HCT116 (cell line): Measurements from ENCODE around the gene TAS2R20. TPM values are rescaled to one million over a fixed set of nuclear protein-coding genes. Genes with fewer than 3 reads are reported as not detected.

Experiments used
- ATAC-seq: fragments of 200-7000 bp; cut with Tn5 transposase; 2 replicates; pipeline ENCODE4 v1.9.1; 2020; ENCODE audit warnings: mild to moderate bottlenecking, moderate library complexity
- BruUV-seq: library from RNA; stranded (reverse); fragments of 400-500 nt; replicated peaks from 2 replicates; lab custom pipeline; 2021; lab: Mats Ljungman, UMichigan
- CTCF ChIA-PET: fragments of 300-600 bp; sonication (Branson Sonifier 250); formaldehyde crosslinking; loops from one replicate; lab custom pipeline; 2021; ENCODE audit warnings: antibody characterized with exemption; lab: Charles Lee
- POLR2A ChIA-PET: fragments of 300-600, 350-600 bp; sonication (Branson Sonifier 250); formaldehyde crosslinking; loops from one replicate; lab custom pipeline; 2021; ENCODE audit warnings: antibody characterized with exemption; lab: Charles Lee
- RAD21 ChIA-PET, 2 experiments: fragments of 300-600 bp; sonication (Branson Sonifier 250); formaldehyde crosslinking; loops; one replicate each; lab custom pipeline; 2023; ENCODE audit warnings: low total read pairs in 2 of 2; ENCODE audit not compliant: uncharacterized antibody in 2 of 2, unreplicated experiment in 2 of 2, low non-redundant PET in 1 of 2; lab: Charles Lee
- DNase-seq: peaks from one replicate; pipeline ENCODE4 v3.0.0-alpha.2; 2010; ENCODE audit warnings: low read depth, low spot score
- H2AFZ ChIP-seq: fragments of 200-600 bp; shearing (Covaris generic), sonication (generic); 2 replicates; pipeline ENCODE4 v1.6.1; 2017; ENCODE audit warnings: low read depth, mixed run types, mixed read lengths, antibody characterized with exemption, low read length; ENCODE audit not compliant: poor library complexity, severe bottlenecking
- H3K27ac ChIP-seq: 2 replicates; pipeline ENCODE4 v1.5.1; 2012; ENCODE audit warnings: low read depth, low read length
- H3K27me3 ChIP-seq: fragments of 200-600 bp; sonication (generic); 2 replicates; pipeline ENCODE4 v1.6.1; 2016; ENCODE audit warnings: mixed run types, low read length, mixed read lengths; ENCODE audit not compliant: insufficient read depth
- H3K36me3 ChIP-seq, 2 experiments: fragments of 200-500 bp in 1 of 2; fragments of 200-600 bp in 1 of 2; sonication (Bioruptor generic) in 1 of 2; sonication (generic) in 1 of 2; 2 replicates each; pipeline versions ENCODE4 v1.5.1 to v1.6.1; 2014 to 2016; ENCODE audit warnings: low read length in 2 of 2, inconsistent platforms in 1 of 2, mixed read lengths in 1 of 2, mixed run types in 1 of 2; ENCODE audit not compliant: insufficient read depth in 2 of 2, control insufficient read depth in 1 of 2
- H3K4me1 ChIP-seq, 2 experiments: fragments of 200-600 bp in 1 of 2; sonication (generic) in 1 of 2; 2 replicates each; pipeline versions ENCODE4 v1.5.1 to v1.6.1; 2012 to 2017; ENCODE audit warnings: low read length in 2 of 2, inconsistent platforms in 1 of 2, mild to moderate bottlenecking in 1 of 2, mixed read lengths in 1 of 2, mixed run types in 1 of 2, moderate library complexity in 1 of 2; ENCODE audit not compliant: insufficient read depth in 2 of 2, control insufficient read depth in 1 of 2
- H3K4me2 ChIP-seq: fragments of 200-600 bp; sonication (generic); 2 replicates; pipeline ENCODE4 v1.6.1; 2017; ENCODE audit warnings: mixed run types, low read length, mixed read lengths
- H3K4me3 ChIP-seq, 2 experiments: fragments of 200-600 bp in 1 of 2; sonication (generic) in 1 of 2; replicated peaks in 1 of 2; 2 replicates each; pipeline ENCODE4 v1.5.1; 2011 to 2016; ENCODE audit warnings: low read length in 2 of 2, control low read depth in 1 of 2, low read depth in 1 of 2, mild to moderate bottlenecking in 1 of 2, mixed read lengths in 1 of 2, mixed run types in 1 of 2
- H3K79me2 ChIP-seq: fragments of 200-600 bp; sonication (generic); 2 replicates; pipeline ENCODE4 v1.6.1; 2017; ENCODE audit warnings: mild to moderate bottlenecking, mixed run types, low read length, moderate library complexity, mixed read lengths; ENCODE audit not compliant: insufficient read depth
- H3K9ac ChIP-seq: fragments of 200-600 bp; sonication (generic); 2 replicates; pipeline ENCODE4 v1.6.1; 2016; ENCODE audit warnings: low read length, mixed read lengths
- H3K9me2 ChIP-seq: fragments of 200-600 bp; sonication (generic), shearing (Covaris generic); 2 replicates; pipeline ENCODE4 v1.6.1; 2017; ENCODE audit warnings: mixed run types, mild to moderate bottlenecking, moderate library complexity; ENCODE audit not compliant: insufficient read depth
- H3K9me3 ChIP-seq, 2 experiments: fragments of 200-500 bp in 1 of 2; fragments of 200-600 bp in 1 of 2; sonication (Bioruptor generic) in 1 of 2; sonication (generic) in 1 of 2; 2 replicates each; pipeline ENCODE4 v1.6.1; 2014 to 2017; ENCODE audit warnings: low read length in 2 of 2, mixed read lengths in 2 of 2, inconsistent platforms in 1 of 2, low read depth in 1 of 2, mild to moderate bottlenecking in 1 of 2, mixed run types in 1 of 2, moderate library complexity in 1 of 2; ENCODE audit not compliant: control insufficient read depth in 1 of 2, insufficient read depth in 1 of 2
- H4K20me1 ChIP-seq: fragments of 200-600 bp; sonication (generic), shearing (Covaris generic); 2 replicates; pipeline ENCODE4 v1.6.1; 2017; ENCODE audit warnings: mixed run types, mild to moderate bottlenecking, moderate library complexity; ENCODE audit not compliant: insufficient read depth
- CEBPB ChIP-seq: IDR thresholded peaks from 2 replicates; pipeline ENCODE4 v1.6.1; 2012; ENCODE audit warnings: low read depth
- CTCF ChIP-seq, 3 experiments: fragments of 200-600 bp in 1 of 3; sonication (generic) in 1 of 3; IDR thresholded peaks in 2 of 3; conservative IDR thresholded peaks in 1 of 3; 2 replicates each; pipeline ENCODE4 v1.5.1; 2012 to 2017; ENCODE audit warnings: low read depth in 2 of 3, low read length in 2 of 3, antibody characterized with exemption in 1 of 3, borderline replicate concordance in 1 of 3, control low read depth in 1 of 3, mild to moderate bottlenecking in 1 of 3, mixed read lengths in 1 of 3, mixed run types in 1 of 3, moderate library complexity in 1 of 3; ENCODE audit not compliant: insufficient read depth in 1 of 3
- EGR1 ChIP-seq: IDR thresholded peaks from 2 replicates; pipeline ENCODE4 v1.6.1; 2012; ENCODE audit warnings: low read depth
- ELF1 ChIP-seq: IDR thresholded peaks from 2 replicates; pipeline ENCODE4 v1.6.1; 2012; ENCODE audit warnings: low read depth, borderline replicate concordance
- EZH2 ChIP-seq: fragments of 200-600 bp; sonication (generic); IDR thresholded peaks from 2 replicates; pipeline ENCODE4 v1.6.1; 2017; ENCODE audit warnings: antibody characterized with exemption, mixed run types
- EZH2phosphoT487 ChIP-seq: fragments of 200-600 bp; IDR thresholded peaks from 2 replicates; pipeline ENCODE4 v1.6.1; 2018; ENCODE audit warnings: antibody characterized with exemption, borderline replicate concordance
- JUND ChIP-seq: IDR thresholded peaks from 2 replicates; pipeline ENCODE4 v1.6.1; 2012
- POLR2A ChIP-seq: IDR thresholded peaks from 2 replicates; pipeline ENCODE4 v1.7.0; 2011; ENCODE audit warnings: borderline replicate concordance; ENCODE audit not compliant: insufficient read depth, insufficient read length; ENCODE audit errors: extremely low read depth
- POLR2AphosphoS5 ChIP-seq: IDR thresholded peaks from 2 replicates; pipeline ENCODE4 v1.6.1; 2011; ENCODE audit warnings: mild to moderate bottlenecking, low read depth, low read length, moderate library complexity
- RAD21 ChIP-seq: IDR thresholded peaks from 2 replicates; pipeline ENCODE4 v1.6.1; 2012; ENCODE audit warnings: low read depth, mild to moderate bottlenecking
- SP1 ChIP-seq: IDR thresholded peaks from 2 replicates; pipeline ENCODE4 v1.6.1; 2012; ENCODE audit warnings: low read depth
- SRF ChIP-seq: IDR thresholded peaks from 2 replicates; pipeline ENCODE4 v1.6.1; 2012; ENCODE audit warnings: low read depth
- TCF7L2 ChIP-seq: IDR thresholded peaks from 2 replicates; pipeline ENCODE4 v1.7.0; 2011; ENCODE audit warnings: borderline replicate concordance, inconsistent platforms; ENCODE audit not compliant: insufficient read depth, insufficient read length; ENCODE audit errors: extremely low read depth
- YY1 ChIP-seq: IDR thresholded peaks from 2 replicates; pipeline ENCODE4 v1.6.1; 2011; ENCODE audit warnings: low read length, low read depth, moderate library complexity, mild to moderate bottlenecking; ENCODE audit not compliant: insufficient replicate concordance; ENCODE audit errors: extremely low read depth
- ZBTB33 ChIP-seq: IDR thresholded peaks from 2 replicates; pipeline ENCODE4 v1.6.1; 2011; ENCODE audit warnings: mild to moderate bottlenecking, low read length, moderate library complexity; ENCODE audit not compliant: insufficient replicate concordance; ENCODE audit errors: extremely low read depth
- ZFX ChIP-seq: fragments of 450-650 bp; IDR thresholded peaks from 2 replicates; pipeline ENCODE4 v1.6.1; 2017
- ZNF274 ChIP-seq: fragments of 200-500 bp; sonication (Bioruptor generic); IDR thresholded peaks from 2 replicates; pipeline ENCODE4 v1.6.1; 2014; ENCODE audit warnings: mild to moderate bottlenecking, low read depth, low read length, inconsistent platforms
- intact Hi-C: fragments of 100-400 bp; cut with micrococcal nuclease; formaldehyde crosslinking; loops from 2 replicates; pipeline ENCODE4 v1.10.0; 2022
- total RNA-seq: library from RNA; stranded (reverse); gene quantifications from one replicate; pipeline ENCODE4 v1.2.1, GENCODE V29; 2021; ENCODE audit not compliant: unreplicated experiment

TAS2R20 gene
- total RNA-seq, 1 experiment from 2014 or later, result 0.76 TPM

- Histone ChIP-seq H2AFZ (no peak within 1 kb of the TSS), H4K20me1 (no peaks in the 10 kb centered on the region), H3K36me3 (no peaks in the 10 kb centered on the region), H3K9me3 (peaks cover 0 to 8% of the 10 kb centered on the region in 2 experiments; a peak in 1 of 4 replicates), H3K27ac (no peak within 1 kb of the TSS), H3K79me2 (no peaks in the 10 kb centered on the region), H3K9me2 (no peaks in the 10 kb centered on the region), H3K4me1 (no peaks in the 10 kb centered on the region), H3K9ac (no peak within 1 kb of the TSS), H3K4me2 (no peak within 1 kb of the TSS), H3K27me3 (no peaks in the 10 kb centered on the region), H3K4me3 (no peak within 1 kb of the TSS)
- ChIA-PET CTCF (no interaction called here), POLR2A (no interaction called here), RAD21 (no interaction called here)
- DNase-seq (no peak), ATAC-seq (no peak)
- TF ChIP-seq EZH2 (no peak), YY1 (no peak), ZNF274 (no peak), CEBPB (no peak), EGR1 (no peak), ZBTB33 (no peak), SRF (no peak), CTCF (IDR thresholded peaks at IDR 0.05 in 2 of 3, conservative IDR thresholded peaks at IDR 0.05 in 1 of 3; ENCODE audit: borderline replicate concordance in 1 of 3, insufficient read depth in 1 of 3, low read depth in 2 of 3, low read length in 2 of 3) (no peak), EZH2phosphoT487 (no peak), ELF1 (no peak), POLR2A (no peak), ZFX (no peak), POLR2AphosphoS5 (no peak), TCF7L2 (no peak), SP1 (no peak), JUND (no peak), RAD21 (no peak)
- BruUV-seq, result no TSS peak
- intact Hi-C loops, result no loop called here
Measured at GRCh38 chr12:10986812-10987211, 11.3 kb downstream of the TAS2R20 start, which contains the start of gene TAS2R50. TAS2R50 (minus strand) TSS chr12:10986912; CDS start chr12:10986860, 52 bp downstream.
